Tibial artery (tissue), 4 donors: ENCODE measurements around the gene CFAP91.
A peak's percentile ranks its signal among the peaks of the same experiment; 100 is the strongest.

ENCODE experiments used
- DNase-seq, 2 donors: peaks; one replicate each; pipeline ENCODE4 v3.0.0-alpha.2; 2019
- H3K27ac ChIP-seq, 2 donors: fragments of 200-600 bp; sonication (generic) in 1 of 2; 1 replicate in 1 of 2; 2 replicates in 1 of 2; pipeline ENCODE4 v1.5.1; 2018 to 2019; ENCODE audit warnings: mild to moderate bottlenecking in 1 of 2
- H3K27me3 ChIP-seq, 2 donors: fragments of 200-600 bp; sonication (generic) in 1 of 2; one replicate each; pipeline versions ENCODE4 v1.5.1 to v1.6.0; 2016 to 2019
- H3K36me3 ChIP-seq, 3 donors: fragments of 200-600 bp; sonication (generic) in 2 of 3; one replicate each; pipeline ENCODE4 v1.5.1; 2016 to 2019; ENCODE audit warnings: mild to moderate bottlenecking in 2 of 3
- H3K4me1 ChIP-seq, 4 donors: fragments of 200-600 bp; sonication (generic) in 2 of 4; 1 replicate in 3 of 4; 2 replicates in 1 of 4; pipeline ENCODE4 v1.5.1; 2016 to 2019
- H3K4me3 ChIP-seq, 2 donors: fragments of 200-600 bp; sonication (generic) in 1 of 2; 1 replicate in 1 of 2; 2 replicates in 1 of 2; pipeline ENCODE4 v1.5.1; 2018 to 2019; ENCODE audit warnings: mild to moderate bottlenecking in 2 of 2
- H3K9me3 ChIP-seq, 3 donors: fragments of 200-600 bp; sonication (generic) in 1 of 3; one replicate each; pipeline ENCODE4 v1.5.1; 2016 to 2019
- CTCF ChIP-seq, 2 experiments: fragments of 200-600 bp in 1 of 2; fragments of 450-650 bp in 1 of 2; IDR thresholded peaks; one replicate each; pipeline ENCODE4 v1.5.1; 2017 to 2019; ENCODE audit warnings: antibody characterized with exemption in 2 of 2, mild to moderate bottlenecking in 1 of 2, moderate library complexity in 1 of 2
- intact Hi-C: fragments of 100-400 bp; cut with DNase I; formaldehyde crosslinking; loops from one replicate; pipeline ENCODE4 v1.15.0; 2023; ENCODE audit warnings: low total_unique reads

CFAP91 gene

GRCh38 chr3:119683421-119683820 is 19.4 kb upstream of the CFAP91 start:
- Histone ChIP-seq H3K9me3 (no peaks in the 10 kb centered on the region), H3K27ac (no peak overlapping the region), H3K4me3 (no peak overlapping the region), H3K27me3 (no peaks in the 10 kb centered on the region), H3K4me1 (no peaks in the 10 kb centered on the region), H3K36me3 (no peaks in the 10 kb centered on the region)
- DNase-seq: no peak
- intact Hi-C loops: no loop called here
- TF ChIP-seq CTCF (IDR thresholded peaks at IDR 0.05): no peak

GRCh38 chr3:119690043-119690656 is 12.7 kb upstream of the CFAP91 start:
- Histone ChIP-seq H3K4me1 (no peaks in the 10 kb centered on the region), H3K27ac (no peak overlapping the region), H3K36me3 (no peaks in the 10 kb centered on the region), H3K9me3 (no peaks in the 10 kb centered on the region), H3K4me3 (no peak overlapping the region), H3K27me3 (no peaks in the 10 kb centered on the region)
- peak; percentile 14 to 17 for TF ChIP-seq CTCF (IDR thresholded peaks at IDR 0.05)
- intact Hi-C loops: no loop called here
- DNase-seq: no peak

- no peak for TF ChIP-seq CTCF (IDR thresholded peaks at IDR 0.05)
- Histone ChIP-seq H3K9me3 (no peaks in the 10 kb centered on the region), H3K4me1 (no peaks in the 10 kb centered on the region), H3K36me3 (no peaks in the 10 kb centered on the region), H3K4me3 (no peak overlapping the region), H3K27ac (no peak overlapping the region), H3K27me3 (no peaks in the 10 kb centered on the region)
- DNase-seq: no peak
- intact Hi-C loops: no loop called here
Observed at GRCh38 chr3:119695480-119695879, 7.3 kb upstream of the CFAP91 start.

GRCh38 chr3:119697394-119697793 is 5.4 kb upstream of the CFAP91 start:
- no peak for TF ChIP-seq CTCF (IDR thresholded peaks at IDR 0.05)
- no peak for DNase-seq
- H3K36me3 ChIP-seq: no peaks in the 10 kb centered on the region
- H3K4me1 ChIP-seq: peaks cover 0 to 5% (median 2%) of the 10 kb centered on the region in 4 donors
- H3K27ac ChIP-seq: no peak overlapping the region
- H3K9me3 ChIP-seq: no peaks in the 10 kb centered on the region
- no peaks in the 10 kb centered on the region for H3K27me3 ChIP-seq
- intact Hi-C loops: no loop called here
- no peak overlapping the region for H3K4me3 ChIP-seq

GRCh38 chr3:119700269-119700919 is 2.4 kb upstream of the CFAP91 start:
- no peak overlapping the region for H3K27ac ChIP-seq
- no peak for DNase-seq
- intact Hi-C loops: loop anchor here (5.0 kb wide), 1 partner anchor 203 kb away; the partner anchor contains the start of gene TIMMDC1

More at GRCh38 chr3:119700269-119700919, 2.4 kb upstream of the CFAP91 start:
- TF ChIP-seq CTCF (IDR thresholded peaks at IDR 0.05): no peak
- H3K27me3 ChIP-seq: no peaks in the 10 kb centered on the region
- no peak overlapping the region for H3K4me3 ChIP-seq
- H3K36me3 ChIP-seq: no peaks in the 10 kb centered on the region
- H3K4me1 ChIP-seq: peaks cover 0 to 18% (median 7%) of the 10 kb centered on the region in 4 donors
- H3K9me3 ChIP-seq: no peaks in the 10 kb centered on the region
